ENCODE measurements around the gene DIRAS2. TPM values are rescaled to one million over a fixed set of nuclear protein-coding genes. Genes with fewer than 3 reads are reported as not detected.
"Not testable (repeated sequence)": the region's sequence is repeated elsewhere in the genome, so short reads cannot be mapped to it uniquely, and the experiment has no call there.

Gene DIRAS2
- total RNA-seq = under 1 TPM; 0.06 to 0.14 TPM
- long read RNA-seq = 0 reads

- ATAC-seq (peak; percentile 98), DNase-seq (peak; percentile 49 to 62)
- intact Hi-C loops (cut with DNase I, micrococcal nuclease) = no loop called here
Measured at GRCh38 chr9:90642570-90643539, at the start of gene DIRAS2. TSS of gene DIRAS2 (minus strand) at chr9:90642824. CDS start at chr9:90613827, 28,997 bp downstream.

- ATAC-seq (no peak), DNase-seq (no peak)
- intact Hi-C loops (cut with DNase I, micrococcal nuclease) = no loop called here
Measured at GRCh38 chr9:90684736-90685135, 42.1 kb upstream of the DIRAS2 start.

- intact Hi-C loops (cut with DNase I, micrococcal nuclease) = no loop called here
Measured at GRCh38 chr9:90684106-90684505, 41.5 kb upstream of the DIRAS2 start.

GRCh38 chr9:90680534-90680933 is 37.9 kb upstream of the DIRAS2 start:
- intact Hi-C loops (cut with DNase I, micrococcal nuclease) = no loop called here
- ATAC-seq = peak; percentile 44

More at GRCh38 chr9:90684106-90684505, 41.5 kb upstream of the DIRAS2 start:
- DNase-seq (no peak), ATAC-seq (no peak)

GRCh38 chr9:90665072-90665471 is 22.4 kb upstream of the DIRAS2 start:
- ATAC-seq (no peak), DNase-seq (no peak)
- intact Hi-C loops (cut with DNase I, micrococcal nuclease) = no loop called here

More at GRCh38 chr9:90680534-90680933, 37.9 kb upstream of the DIRAS2 start:
- no peak for DNase-seq

- DNase-seq (no peak), ATAC-seq (no peak)
- intact Hi-C loops (cut with DNase I, micrococcal nuclease) = no loop called here
Measured at GRCh38 chr9:90659650-90660364, 17.2 kb upstream of the DIRAS2 start.

- no peak for ATAC-seq
- no peak for DNase-seq
- intact Hi-C loops (cut with DNase I, micrococcal nuclease) = no loop called here
Measured at GRCh38 chr9:90658783-90659182, 16.2 kb upstream of the DIRAS2 start.

GRCh38 chr9:90658181-90658580 is 15.6 kb upstream of the DIRAS2 start:
- intact Hi-C loops (cut with DNase I, micrococcal nuclease) = no loop called here
- DNase-seq (no peak), ATAC-seq (no peak)

GRCh38 chr9:90656876-90657275 is 14.3 kb upstream of the DIRAS2 start:
- DNase-seq; ATAC-seq; intact Hi-C loops (cut with DNase I, micrococcal nuclease): not testable (repeated sequence)

GRCh38 chr9:90651246-90651645 is 8.6 kb upstream of the DIRAS2 start:
- ATAC-seq (no peak), DNase-seq (no peak)
- intact Hi-C loops (cut with DNase I, micrococcal nuclease) = no loop called here

- intact Hi-C loops (cut with DNase I, micrococcal nuclease) = no loop called here
- DNase-seq (no peak), ATAC-seq (no peak)
Measured at GRCh38 chr9:90647843-90648242, 5.2 kb upstream of the DIRAS2 start.

- intact Hi-C loops (cut with DNase I, micrococcal nuclease) = no loop called here
- no peak for ATAC-seq
- DNase-seq = no peak
Measured at GRCh38 chr9:90645721-90646120, 3.1 kb upstream of the DIRAS2 start.

GRCh38 chr9:90641884-90642487 is 638 bp downstream of the DIRAS2 start:
- DNase-seq (no peak), ATAC-seq (no peak)

GRCh38 chr9:90641086-90641485 is 1.5 kb downstream of the DIRAS2 start:
- DNase-seq (no peak), ATAC-seq (no peak)
- intact Hi-C loops (cut with DNase I, micrococcal nuclease) = no loop called here

More at GRCh38 chr9:90641884-90642487, 638 bp downstream of the DIRAS2 start:
- intact Hi-C loops (cut with DNase I, micrococcal nuclease) = no loop called here

- intact Hi-C loops (cut with DNase I, micrococcal nuclease) = no loop called here
- DNase-seq (no peak), ATAC-seq (no peak)
Measured at GRCh38 chr9:90640361-90640760, 2.3 kb downstream of the DIRAS2 start.

- no peak for DNase-seq
- intact Hi-C loops (cut with DNase I, micrococcal nuclease) = no loop called here
- no peak for ATAC-seq
Measured at GRCh38 chr9:90637626-90638025, 5.0 kb downstream of the DIRAS2 start.

- intact Hi-C loops (cut with DNase I, micrococcal nuclease) = no loop called here
- ATAC-seq = no peak
Measured at GRCh38 chr9:90632647-90633207, 9.9 kb downstream of the DIRAS2 start.

GRCh38 chr9:90631964-90632363 is 10.7 kb downstream of the DIRAS2 start:
- ATAC-seq (no peak), DNase-seq (no peak)
- intact Hi-C loops (cut with DNase I, micrococcal nuclease) = no loop called here

More at GRCh38 chr9:90632647-90633207, 9.9 kb downstream of the DIRAS2 start:
- no peak for DNase-seq

GRCh38 chr9:90629991-90630390 is 12.6 kb downstream of the DIRAS2 start:
- ATAC-seq (no peak), DNase-seq (no peak)
- intact Hi-C loops (cut with DNase I, micrococcal nuclease) = no loop called here

Measured in left colon (tissue), 2 donors.